ENCODE data around the gene TBL1XR1.

TBL1XR1 gene

DNA sequence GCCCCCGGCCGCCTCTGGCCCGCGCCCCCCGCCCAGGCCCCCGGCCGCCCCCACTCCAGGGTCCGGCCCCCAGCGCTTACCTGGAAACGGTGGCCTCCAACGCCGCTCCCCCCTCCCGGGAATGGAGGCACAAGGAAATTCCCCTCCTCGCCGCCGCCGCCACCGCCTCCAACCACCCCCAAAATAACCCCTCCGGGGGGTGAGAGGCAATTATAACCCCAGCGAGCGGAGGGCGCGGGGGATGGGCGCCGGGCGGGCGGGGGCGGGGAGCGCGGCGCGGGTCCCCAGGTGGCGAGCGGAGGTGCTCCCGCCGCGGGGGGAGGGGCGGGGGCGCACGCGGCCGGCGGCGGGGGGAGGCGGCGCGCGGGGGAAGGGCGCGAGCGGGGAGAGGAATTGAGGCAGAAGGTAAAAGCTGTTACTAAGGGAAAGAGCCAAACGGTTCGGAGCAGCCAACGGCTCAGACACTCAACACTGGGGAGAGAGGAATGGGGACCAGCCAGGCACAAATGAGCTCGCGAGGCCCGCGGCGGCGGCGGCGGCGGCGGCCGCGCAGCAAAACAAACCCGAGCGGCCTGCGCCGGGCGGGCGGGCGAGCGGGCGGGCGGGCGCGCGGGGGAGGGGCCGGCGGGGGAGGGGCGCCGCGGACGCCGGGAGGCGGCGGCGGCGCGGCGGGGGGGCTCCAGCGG lies at the start of gene TBL1XR1:
TSS of gene TBL1XR1 (minus strand) at position 442 of the 686 bp plus-strand sequence. CDS start 132,505 bp downstream, outside the sequence.
- DNase-seq (peak; percentile 84), ATAC-seq (replicated peaks) (peak; percentile 63 to 66)
- peaks cover 28 to 55% of the 10 kb centered on the region in 2 donors for H3K4me1 Mint-ChIP-seq
- H3K4me3 Mint-ChIP-seq, result peak within 1 kb of the TSS; percentile 93 to 94
- H3K27me3 Mint-ChIP-seq, result no peaks in the 10 kb centered on the region
- H3K27ac Mint-ChIP-seq, result peak within 1 kb of the TSS; percentile 98
- no peaks in the 10 kb centered on the region for H3K9me3 Mint-ChIP-seq
- peaks cover 21 to 27% of the 10 kb centered on the region in 2 donors for H3K36me3 Mint-ChIP-seq

DNA sequence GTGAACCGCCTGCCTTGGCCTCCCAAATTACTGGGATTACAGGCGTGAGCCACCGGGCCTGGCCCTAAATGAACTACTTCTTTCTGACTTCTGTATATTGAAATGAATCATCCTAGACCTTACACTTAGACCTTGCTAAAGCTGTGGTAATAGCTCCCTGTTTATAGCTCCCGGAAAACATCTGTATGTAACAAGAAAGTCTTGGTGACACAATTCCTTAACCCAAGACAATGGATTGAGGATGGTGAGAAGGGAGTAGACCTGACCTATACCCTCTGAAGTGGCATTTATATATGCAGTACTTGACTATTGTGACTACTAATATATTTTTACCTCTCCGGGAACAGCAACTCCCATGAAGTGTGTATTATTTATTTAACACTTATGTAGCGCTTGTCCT lies 48.0 kb upstream of the TBL1XR1 start:
- Mint-ChIP-seq H3K4me3 (no peak overlapping the region), H3K4me1 (peaks cover 24 to 41% of the 10 kb centered on the region in 2 donors), H3K36me3 (peaks cover 6% of the 10 kb centered on the region in 2 donors), H3K27me3 (no peaks in the 10 kb centered on the region), H3K27ac (no peak overlapping the region), H3K9me3 (peaks cover 5% of the 10 kb centered on the region in 2 donors)
- DNase-seq (no peak), ATAC-seq (replicated peaks) (no peak)

- Mint-ChIP-seq H3K36me3 (peaks cover 6% of the 10 kb centered on the region in 2 donors), H3K4me1 (peaks cover 20 to 40% of the 10 kb centered on the region in 2 donors), H3K27ac (no peak overlapping the region), H3K4me3 (no peak overlapping the region), H3K27me3 (no peaks in the 10 kb centered on the region), H3K9me3 (peaks cover 5% of the 10 kb centered on the region in 2 donors)
- DNase-seq (no peak), ATAC-seq (replicated peaks) (no peak)
These were observed 47.3 kb upstream of the TBL1XR1 start for GRCh38 chr3:177244606-177245005.

DNA sequence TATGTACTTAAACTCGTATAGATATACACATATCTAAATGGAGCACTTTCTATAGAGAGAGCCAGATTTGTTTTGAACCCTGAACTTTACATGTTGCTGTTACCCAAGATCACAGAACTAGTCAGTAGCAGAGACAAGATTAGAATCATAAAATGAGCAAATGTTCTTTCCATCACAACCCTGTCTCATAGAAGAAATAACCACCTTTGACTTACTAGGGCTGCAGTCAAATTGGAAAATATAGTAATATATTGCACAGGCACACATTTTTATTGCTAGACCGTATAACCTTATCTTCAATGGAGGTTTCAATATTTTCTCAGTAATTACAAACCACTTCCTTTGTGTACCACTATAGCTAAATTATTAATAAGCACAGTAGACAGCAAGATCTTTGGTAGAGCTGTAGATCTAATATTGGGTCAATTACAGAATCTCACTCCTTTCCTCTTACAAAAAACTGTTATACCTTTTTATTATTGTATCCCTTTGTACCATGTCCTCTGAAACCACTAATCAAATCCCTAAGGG lies 41.5 kb upstream of the TBL1XR1 start:
- Mint-ChIP-seq H3K36me3 (no peaks in the 10 kb centered on the region), H3K9me3 (no peaks in the 10 kb centered on the region), H3K4me3 (no peak overlapping the region), H3K4me1 (peaks cover 15 to 36% of the 10 kb centered on the region in 2 donors), H3K27ac (no peak overlapping the region), H3K27me3 (no peaks in the 10 kb centered on the region)
- ATAC-seq (replicated peaks) (no peak), DNase-seq (no peak)

DNA sequence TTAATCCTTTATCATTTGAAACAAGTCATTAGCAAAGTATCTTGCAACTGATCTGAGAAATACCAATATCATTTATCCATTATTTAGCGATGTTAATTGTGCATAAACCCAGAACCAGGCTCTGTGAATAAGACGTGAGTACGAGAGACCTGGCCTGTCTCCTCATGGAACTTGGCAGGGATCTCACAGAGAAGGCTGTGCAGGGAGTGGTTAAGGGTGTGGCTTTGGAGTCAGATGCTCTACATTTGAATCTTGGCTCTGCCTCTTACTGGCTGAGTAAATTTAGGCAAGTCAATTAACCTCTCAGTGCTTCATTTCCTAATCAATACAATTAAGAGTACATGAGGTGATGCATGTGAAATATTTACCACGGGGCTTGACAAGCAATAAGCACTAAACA lies 39.9 kb upstream of the TBL1XR1 start:
- no peak overlapping the region for H3K4me3 Mint-ChIP-seq
- H3K4me1 Mint-ChIP-seq, result peaks cover 11 to 30% of the 10 kb centered on the region in 2 donors
- no peaks in the 10 kb centered on the region for H3K36me3 Mint-ChIP-seq
- ATAC-seq (replicated peaks), result no peak
- no peaks in the 10 kb centered on the region for H3K27me3 Mint-ChIP-seq
- H3K9me3 Mint-ChIP-seq, result no peaks in the 10 kb centered on the region
- no peak for DNase-seq
- no peak overlapping the region for H3K27ac Mint-ChIP-seq

- Mint-ChIP-seq H3K36me3 (no peaks in the 10 kb centered on the region), H3K4me1 (peaks cover 11 to 32% of the 10 kb centered on the region in 2 donors), H3K27me3 (no peaks in the 10 kb centered on the region), H3K27ac (no peak overlapping the region), H3K4me3 (no peak overlapping the region), H3K9me3 (no peaks in the 10 kb centered on the region)
- DNase-seq, result no peak
- peak; percentile 75 to 93 for ATAC-seq (replicated peaks)
These were observed 39.4 kb upstream of the TBL1XR1 start for GRCh38 chr3:177236704-177237103.

- Mint-ChIP-seq H3K36me3 (no peaks in the 10 kb centered on the region), H3K27ac (no peak overlapping the region), H3K4me1 (peaks cover 18 to 37% of the 10 kb centered on the region in 2 donors), H3K4me3 (no peak overlapping the region), H3K27me3 (no peaks in the 10 kb centered on the region), H3K9me3 (no peaks in the 10 kb centered on the region)
- ATAC-seq (replicated peaks), result no peak
- DNase-seq, result no peak
These were observed 36.8 kb upstream of the TBL1XR1 start for GRCh38 chr3:177234121-177234520.

DNA sequence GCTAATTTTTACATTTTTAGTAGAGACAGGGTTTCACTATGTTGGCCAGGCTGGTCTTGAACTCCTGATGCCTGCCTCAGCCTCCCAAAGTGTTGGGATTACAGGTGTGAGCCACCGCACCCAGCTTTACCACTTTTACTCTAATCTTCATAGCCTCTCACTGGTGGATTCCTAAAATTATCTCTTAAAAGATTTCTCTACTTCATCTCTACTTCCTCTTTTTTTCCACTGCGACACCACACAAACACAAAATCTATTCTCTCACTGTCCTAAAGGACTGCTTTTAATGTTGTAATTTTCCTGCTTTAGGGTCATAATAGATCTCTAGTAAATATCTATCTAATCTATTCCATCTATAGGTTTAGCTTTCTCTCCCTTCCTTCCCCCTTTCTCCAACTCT lies 34.0 kb upstream of the TBL1XR1 start:
- Mint-ChIP-seq H3K27ac (peak overlapping the region; percentile 32), H3K27me3 (peaks cover 0 to 4% of the 10 kb centered on the region in 2 donors), H3K4me3 (no peak overlapping the region), H3K9me3 (peaks cover 3 to 5% of the 10 kb centered on the region in 2 donors), H3K36me3 (peaks cover 3 to 4% of the 10 kb centered on the region in 2 donors), H3K4me1 (peaks cover 10 to 20% of the 10 kb centered on the region in 2 donors)
- DNase-seq (no peak), ATAC-seq (replicated peaks) (peak in 1 of 2 donors; percentile 36)

GRCh38 chr3:177230641-177231040 lies 33.4 kb upstream of the TBL1XR1 start:
- Mint-ChIP-seq H3K9me3 (peaks cover 3 to 5% of the 10 kb centered on the region in 2 donors), H3K27ac (no peak overlapping the region), H3K4me3 (no peak overlapping the region), H3K4me1 (peaks cover 10 to 18% of the 10 kb centered on the region in 2 donors), H3K27me3 (peaks cover 0 to 4% of the 10 kb centered on the region in 2 donors), H3K36me3 (peaks cover 3 to 4% of the 10 kb centered on the region in 2 donors)
- no peak for DNase-seq
- no peak for ATAC-seq (replicated peaks)

GRCh38 chr3:177229791-177230190 lies 32.5 kb upstream of the TBL1XR1 start:
- H3K4me3 Mint-ChIP-seq, result no peak overlapping the region
- no peak for DNase-seq
- ATAC-seq (replicated peaks), result no peak
- H3K36me3 Mint-ChIP-seq, result peaks cover 3 to 4% of the 10 kb centered on the region in 2 donors
- peaks cover 10 to 18% of the 10 kb centered on the region in 2 donors for H3K4me1 Mint-ChIP-seq
- H3K9me3 Mint-ChIP-seq, result peaks cover 3 to 5% of the 10 kb centered on the region in 2 donors
- peaks cover 0 to 4% of the 10 kb centered on the region in 2 donors for H3K27me3 Mint-ChIP-seq
- H3K27ac Mint-ChIP-seq, result no peak overlapping the region

DNA sequence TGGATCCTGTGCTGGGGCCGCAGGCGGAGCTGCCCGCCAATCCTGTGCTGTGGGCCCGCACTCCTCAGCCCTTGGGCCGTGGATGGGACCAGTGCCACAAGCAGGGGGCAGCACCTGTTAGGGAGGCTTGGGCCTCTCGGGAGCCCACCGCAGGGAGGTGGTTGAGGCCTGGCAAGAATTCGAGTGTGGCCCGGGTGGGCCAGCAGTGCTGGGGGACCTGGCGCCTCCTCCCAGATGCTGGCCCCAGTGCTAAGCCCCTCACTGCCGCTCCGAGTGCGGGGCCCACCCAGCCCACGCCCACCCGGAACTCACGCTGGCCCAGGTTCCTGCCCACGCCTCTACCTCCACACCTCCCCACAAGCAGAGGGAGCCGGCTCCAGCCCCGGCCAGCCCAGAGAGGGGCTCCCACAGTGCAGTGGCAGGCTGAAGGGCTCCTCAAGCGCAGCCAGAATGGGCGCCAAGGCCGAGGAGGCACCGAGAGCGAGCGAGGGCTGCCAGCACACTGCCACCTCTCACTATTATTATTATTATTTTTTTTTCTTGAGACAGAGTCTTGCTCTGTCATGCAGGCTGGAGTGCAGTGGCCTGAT lies 31.4 kb upstream of the TBL1XR1 start:
- Mint-ChIP-seq H3K4me3 (no peak overlapping the region), H3K4me1 (peaks cover 12 to 18% of the 10 kb centered on the region in 2 donors), H3K27ac (no peak overlapping the region), H3K9me3 (peaks cover 3 to 5% of the 10 kb centered on the region in 2 donors), H3K36me3 (peaks cover 3 to 4% of the 10 kb centered on the region in 2 donors), H3K27me3 (peaks cover 0 to 4% of the 10 kb centered on the region in 2 donors)
- ATAC-seq (replicated peaks) (no peak), DNase-seq (no peak)

DNA sequence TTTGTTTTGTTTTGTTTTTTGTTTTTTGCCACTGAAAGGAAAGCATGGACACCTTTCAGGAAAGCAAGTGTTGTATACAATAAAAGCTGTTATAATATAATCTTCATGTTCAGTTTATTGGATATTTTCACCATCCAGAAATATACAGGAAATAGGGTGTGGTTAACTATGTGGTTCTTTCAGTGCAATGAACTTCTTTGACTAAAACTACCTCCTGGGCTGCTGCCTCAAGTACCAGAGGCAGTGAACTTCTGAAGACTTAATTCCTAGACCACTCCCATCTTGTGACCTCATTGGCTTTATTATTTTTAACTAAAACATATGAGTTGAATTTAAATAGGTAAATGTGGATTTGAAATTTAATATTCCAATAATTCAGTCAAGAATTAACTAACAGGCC lies 27.1 kb upstream of the TBL1XR1 start:
- peaks cover 3 to 4% of the 10 kb centered on the region in 2 donors for H3K36me3 Mint-ChIP-seq
- ATAC-seq (replicated peaks) (no peak), DNase-seq (no peak)
- peaks cover 3 to 5% of the 10 kb centered on the region in 2 donors for H3K9me3 Mint-ChIP-seq
- H3K4me3 Mint-ChIP-seq, result no peak overlapping the region
- H3K27me3 Mint-ChIP-seq, result peaks cover 0 to 4% of the 10 kb centered on the region in 2 donors
- H3K4me1 Mint-ChIP-seq, result peaks cover 22 to 24% of the 10 kb centered on the region in 2 donors
- no peak overlapping the region for H3K27ac Mint-ChIP-seq

GRCh38 chr3:177221744-177222143 lies 24.5 kb upstream of the TBL1XR1 start:
- no peak overlapping the region for H3K27ac Mint-ChIP-seq
- peak in 1 of 2 donors; percentile 39 for ATAC-seq (replicated peaks)
- H3K36me3 Mint-ChIP-seq, result no peaks in the 10 kb centered on the region
- H3K4me3 Mint-ChIP-seq, result no peak overlapping the region
- peaks cover 22 to 24% of the 10 kb centered on the region in 2 donors for H3K4me1 Mint-ChIP-seq
- no peak for DNase-seq
- H3K9me3 Mint-ChIP-seq, result no peaks in the 10 kb centered on the region
- no peaks in the 10 kb centered on the region for H3K27me3 Mint-ChIP-seq

- no peak overlapping the region for H3K4me3 Mint-ChIP-seq
- ATAC-seq (replicated peaks), result peak in 1 of 2 donors; percentile 33
- H3K27ac Mint-ChIP-seq, result peak overlapping the region; percentile 37
These were observed 23.1 kb upstream of the TBL1XR1 start for GRCh38 chr3:177220136-177220974.

More at GRCh38 chr3:177220136-177220974, 23.1 kb upstream of the TBL1XR1 start:
- no peak for DNase-seq
- Mint-ChIP-seq H3K27me3 (no peaks in the 10 kb centered on the region), H3K4me1 (peaks cover 22 to 24% of the 10 kb centered on the region in 2 donors), H3K9me3 (no peaks in the 10 kb centered on the region), H3K36me3 (no peaks in the 10 kb centered on the region)

Data from stimulated activated naive B cell treated with anti-CD40 and anti-IgM and Interleukin-4, amounts not matched to agents 10 μg/mL and 1 μg/mL and 100 μg/mL, for 72 hours (primary cell).